GM21360 (cell line): ENCODE data around the gene FRMD8.
"Not testable (repeated sequence)": the region's sequence is repeated elsewhere in the genome, so short reads cannot be mapped to it uniquely, and the experiment has no call there.

ENCODE experiments used
- ATAC-seq: cut with Tn5 transposase; IDR thresholded peaks from one replicate; pipeline ENCODE4 v1.9.1; 2021; ENCODE audit warnings: mild to moderate bottlenecking, moderate library complexity; ENCODE audit not compliant: unreplicated experiment

FRMD8 gene

GRCh38 chr11:65434667-65435410 is 48.4 kb downstream of the FRMD8 start:
- ATAC-seq: no peak

- ATAC-seq: no peak
Measured at GRCh38 chr11:65435411-65435931, 49.0 kb downstream of the FRMD8 start.

GRCh38 chr11:65435981-65436411 is 49.6 kb downstream of the FRMD8 start:
- ATAC-seq: no peak

- no peak for ATAC-seq
Measured at GRCh38 chr11:65436412-65437032, 50.1 kb downstream of the FRMD8 start.

- ATAC-seq: no peak
Measured at GRCh38 chr11:65437436-65438227, 51.2 kb downstream of the FRMD8 start.

GRCh38 chr11:65438257-65439151 is 52.1 kb downstream of the FRMD8 start:
- no peak for ATAC-seq

GRCh38 chr11:65439331-65440181 is 53.1 kb downstream of the FRMD8 start:
- ATAC-seq: no peak

- ATAC-seq: peak; percentile 42
Measured at GRCh38 chr11:65440831-65441499, 54.5 kb downstream of the FRMD8 start.

GRCh38 chr11:65442842-65443331 is 56.5 kb downstream of the FRMD8 start:
- no peak for ATAC-seq

GRCh38 chr11:65444314-65445051 is 58.0 kb downstream of the FRMD8 start:
- no peak for ATAC-seq

GRCh38 chr11:65445101-65445603 is 58.7 kb downstream of the FRMD8 start:
- no peak for ATAC-seq

- ATAC-seq: no peak
Measured at GRCh38 chr11:65445604-65446445, 59.4 kb downstream of the FRMD8 start.

GRCh38 chr11:65446446-65447277 is 60.2 kb downstream of the FRMD8 start:
- no peak for ATAC-seq

- no peak for ATAC-seq
Measured at GRCh38 chr11:65448074-65448417, 61.6 kb downstream of the FRMD8 start.

GRCh38 chr11:65448418-65449105 is 62.1 kb downstream of the FRMD8 start:
- ATAC-seq: no peak

GRCh38 chr11:65451301-65451700 is 64.9 kb downstream of the FRMD8 start:
- ATAC-seq: not testable (repeated sequence)
